Fibroblast of the aortic adventitia (primary cell): Measurements from ENCODE around the gene CREB3L2. TPM values are rescaled to one million over a fixed set of nuclear protein-coding genes. Genes with fewer than 3 reads are reported as not detected.

ENCODE experiments used
- DNase-seq: peaks from one replicate; pipeline ENCODE4 v3.0.0-alpha.2; 2010; ENCODE audit warnings: low read depth
- H3K4me3 ChIP-seq: 2 replicates; pipeline ENCODE4 v1.5.1; 2011; ENCODE audit warnings: low read depth, mild to moderate bottlenecking, control low read depth, low read length, moderate library complexity
- total RNA-seq: library from RNA; depleted of rRNA; stranded (reverse); fragments of >200 nt; gene quantifications from 2 replicates; pipeline ENCODE4 v1.2.3, GENCODE V29; 2012; ENCODE audit warnings: low replicate concordance
- TF ChIP-seq, protein P1 (sequence below): IDR thresholded peaks from 2 replicates; pipeline ENCODE4 v1.5.1; 2011; ENCODE audit warnings: mild to moderate bottlenecking, low read length, control low read depth, inconsistent platforms; ENCODE audit not compliant: insufficient read depth

The CREB3L2 gene
- total RNA-seq, 1 donor = 36.8 TPM

GRCh38 chr7:137998250-137998649 is 3.6 kb downstream of the CREB3L2 start:
- H3K4me3 ChIP-seq = peak overlapping the region; percentile 1
- DNase-seq = no peak
- TF ChIP-seq, protein P1, sequence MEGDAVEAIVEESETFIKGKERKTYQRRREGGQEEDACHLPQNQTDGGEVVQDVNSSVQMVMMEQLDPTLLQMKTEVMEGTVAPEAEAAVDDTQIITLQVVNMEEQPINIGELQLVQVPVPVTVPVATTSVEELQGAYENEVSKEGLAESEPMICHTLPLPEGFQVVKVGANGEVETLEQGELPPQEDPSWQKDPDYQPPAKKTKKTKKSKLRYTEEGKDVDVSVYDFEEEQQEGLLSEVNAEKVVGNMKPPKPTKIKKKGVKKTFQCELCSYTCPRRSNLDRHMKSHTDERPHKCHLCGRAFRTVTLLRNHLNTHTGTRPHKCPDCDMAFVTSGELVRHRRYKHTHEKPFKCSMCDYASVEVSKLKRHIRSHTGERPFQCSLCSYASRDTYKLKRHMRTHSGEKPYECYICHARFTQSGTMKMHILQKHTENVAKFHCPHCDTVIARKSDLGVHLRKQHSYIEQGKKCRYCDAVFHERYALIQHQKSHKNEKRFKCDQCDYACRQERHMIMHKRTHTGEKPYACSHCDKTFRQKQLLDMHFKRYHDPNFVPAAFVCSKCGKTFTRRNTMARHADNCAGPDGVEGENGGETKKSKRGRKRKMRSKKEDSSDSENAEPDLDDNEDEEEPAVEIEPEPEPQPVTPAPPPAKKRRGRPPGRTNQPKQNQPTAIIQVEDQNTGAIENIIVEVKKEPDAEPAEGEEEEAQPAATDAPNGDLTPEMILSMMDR = no peak

GRCh38 chr7:137996871-137997270 is 5.0 kb downstream of the CREB3L2 start:
- no peak overlapping the region for H3K4me3 ChIP-seq
- no peak for DNase-seq
- TF ChIP-seq, protein P1 = no peak

- TF ChIP-seq, protein P1 = no peak
- H3K4me3 ChIP-seq = no peak overlapping the region
- DNase-seq = peak; percentile 73
These were observed 5.5 kb downstream of the CREB3L2 start for GRCh38 chr7:137996386-137996851.

DNA sequence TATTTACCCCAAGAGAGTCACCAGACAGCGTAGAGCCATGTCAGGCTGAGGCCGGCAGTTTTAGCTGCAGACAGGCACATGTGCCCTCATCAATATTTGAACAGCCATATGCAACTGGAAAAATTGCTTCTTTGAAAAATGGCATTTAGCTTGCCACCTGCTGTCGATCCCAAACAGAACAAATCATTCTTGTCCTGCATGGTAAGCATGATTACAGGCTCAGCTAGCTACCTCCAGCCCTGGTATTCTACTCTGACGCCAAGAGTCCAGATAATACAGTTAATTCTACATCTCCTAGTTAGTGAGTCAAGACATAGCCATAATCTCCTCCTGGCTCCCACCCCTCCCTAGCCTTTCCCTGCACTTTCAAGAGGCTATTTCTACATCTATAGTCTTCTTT is 7.7 kb downstream of the CREB3L2 start:
- H3K4me3 ChIP-seq = no peak overlapping the region
- TF ChIP-seq, protein P1 = no peak
- DNase-seq = peak; percentile 62

DNA sequence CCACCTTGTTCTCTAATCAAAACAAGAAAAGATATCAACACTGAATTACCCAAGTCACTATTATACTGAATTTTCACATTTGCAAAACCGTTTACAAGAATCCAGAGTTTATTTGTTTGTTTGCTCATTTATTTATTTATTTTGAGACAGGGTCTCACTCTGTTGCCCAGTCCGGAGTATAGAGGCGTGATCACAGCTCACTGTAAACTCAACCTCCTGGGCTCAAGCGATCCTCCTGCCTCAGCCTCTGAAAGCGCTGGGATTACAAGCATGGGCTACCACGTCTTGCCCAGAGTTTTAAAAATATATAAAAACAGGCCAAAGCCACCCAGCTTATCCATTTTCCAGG is 8.5 kb downstream of the CREB3L2 start:
- TF ChIP-seq, protein P1 = no peak
- DNase-seq = no peak

GRCh38 chr7:137992550-137993394 is 9.1 kb downstream of the CREB3L2 start:
- H3K4me3 ChIP-seq = peak overlapping the region; percentile 32
- peak; percentile 99 for DNase-seq
- TF ChIP-seq, protein P1 = no peak

More for the DNA sequence above, 8.5 kb downstream of the CREB3L2 start:
- H3K4me3 ChIP-seq = no peak overlapping the region
